NCI-H187 treated with DMSO at 0.1 percent for 48 hours (cell line): ENCODE results near the gene LSMEM2.
"Not testable (repeated sequence)": the region's sequence is repeated elsewhere in the genome, so short reads cannot be mapped to it uniquely, and the experiment has no call there.

ENCODE experiments used
- DNase-seq: peaks from one replicate; lab custom pipeline; 2025; lab: John Stamatoyannopoulos, UW

The LSMEM2 gene

DNA sequence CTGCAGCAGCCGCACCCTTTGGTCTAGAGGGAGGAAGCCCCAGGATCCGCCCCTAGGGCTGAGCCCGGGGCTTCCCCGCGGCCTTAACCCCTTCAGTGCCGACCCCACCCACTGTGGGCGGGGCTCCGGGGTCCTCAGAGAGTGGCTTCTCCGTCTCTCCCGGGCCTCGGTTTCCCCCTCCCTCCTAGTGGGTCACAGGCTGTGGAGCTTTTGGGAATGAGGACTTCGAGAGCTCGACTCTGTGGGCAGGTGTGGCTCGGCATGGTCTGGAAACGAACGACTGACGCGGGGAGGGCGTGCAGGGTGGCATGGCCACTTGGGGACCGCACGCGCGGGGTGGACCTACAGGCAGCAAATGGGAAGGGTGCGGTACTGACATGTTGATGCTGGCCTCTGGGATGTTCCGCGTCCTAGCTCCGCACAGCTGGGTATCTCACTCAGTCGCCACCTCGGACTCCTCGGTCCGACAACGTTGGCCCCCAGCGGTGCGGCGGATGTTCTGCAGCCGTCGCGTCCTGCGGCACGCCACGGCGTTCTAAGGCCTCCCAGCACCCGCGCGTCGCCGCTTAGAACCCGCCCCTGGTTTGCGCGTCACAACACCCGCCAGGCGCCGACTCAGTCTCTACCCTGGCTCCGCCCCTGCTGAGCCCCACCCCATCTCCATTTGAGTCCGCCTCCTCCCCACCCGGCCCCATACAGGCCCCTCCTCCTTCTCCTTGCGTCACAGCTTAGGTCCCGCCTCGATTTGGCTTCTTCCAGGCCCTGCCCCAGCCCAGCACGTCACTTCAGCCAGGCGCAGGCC is 20.1 kb downstream of the LSMEM2 start, which contains the start of the genes HYAL3 and NAA80:
HYAL3 (minus strand) TSS at position 570 of the 802 bp plus-strand sequence. CDS start 3,803 bp downstream, outside the sequence.
NAA80 (minus strand) TSS at position 570 of the 802 bp plus-strand sequence. CDS start 1,942 bp downstream, outside the sequence.
- DNase-seq = peak; percentile 68

- DNase-seq = no peak
Measured at GRCh38 chr3:50299638-50299928, 20.7 kb downstream of the LSMEM2 start.

- no peak for DNase-seq
Measured at GRCh38 chr3:50299929-50300680, 21.2 kb downstream of the LSMEM2 start.

GRCh38 chr3:50300681-50301254 is 21.9 kb downstream of the LSMEM2 start:
- no peak for DNase-seq

GRCh38 chr3:50302095-50303012 is 23.5 kb downstream of the LSMEM2 start:
- no peak for DNase-seq

DNA sequence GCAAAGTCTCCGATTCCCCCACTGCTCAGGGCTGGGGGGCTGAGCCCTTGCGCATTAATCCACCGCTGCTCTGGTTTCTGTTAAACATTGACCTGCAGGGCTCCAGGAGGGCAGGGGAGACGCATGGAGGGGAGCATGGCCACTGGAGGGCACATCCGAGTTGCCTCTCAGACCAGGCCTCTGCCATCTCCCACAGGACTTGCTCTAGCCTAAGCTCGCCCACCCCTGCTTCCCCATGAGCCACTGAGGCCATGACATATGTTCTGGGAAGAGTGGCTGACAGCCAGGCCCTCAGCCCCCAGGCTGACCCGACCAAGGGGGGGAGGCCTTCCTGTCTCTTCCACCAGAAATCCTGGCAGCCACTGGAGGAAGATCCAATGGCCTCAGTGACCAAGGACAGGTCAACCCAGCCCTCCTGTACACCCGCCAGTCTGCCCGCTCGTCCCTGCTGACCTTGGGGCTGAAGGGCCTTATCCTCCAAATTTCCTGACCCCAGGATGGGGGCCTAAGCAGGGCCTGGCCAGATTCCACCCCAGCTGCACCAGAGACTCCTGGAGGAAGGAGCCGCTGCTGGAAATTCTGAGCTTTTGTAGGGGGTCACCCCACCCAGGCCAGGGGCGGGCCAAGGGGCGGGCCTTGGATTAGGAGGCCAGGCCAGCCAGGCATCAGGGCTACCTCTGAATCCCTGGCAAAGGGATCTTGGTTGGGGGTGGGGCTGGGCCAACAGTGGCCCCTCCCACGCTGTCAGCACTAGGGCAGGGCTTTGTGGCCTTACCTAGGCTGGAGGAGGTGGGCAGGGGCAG is 24.3 kb downstream of the LSMEM2 start, which contains the start of gene HYAL1:
HYAL1 (minus strand) TSS at position 562 of the 803 bp plus-strand sequence. CDS start 618 bp downstream, outside the sequence.
- no peak for DNase-seq

- no peak for DNase-seq
Measured at GRCh38 chr3:50304601-50305000, 25.7 kb downstream of the LSMEM2 start.

GRCh38 chr3:50312041-50312440 is 33.2 kb downstream of the LSMEM2 start:
- not testable (repeated sequence) for DNase-seq

DNA sequence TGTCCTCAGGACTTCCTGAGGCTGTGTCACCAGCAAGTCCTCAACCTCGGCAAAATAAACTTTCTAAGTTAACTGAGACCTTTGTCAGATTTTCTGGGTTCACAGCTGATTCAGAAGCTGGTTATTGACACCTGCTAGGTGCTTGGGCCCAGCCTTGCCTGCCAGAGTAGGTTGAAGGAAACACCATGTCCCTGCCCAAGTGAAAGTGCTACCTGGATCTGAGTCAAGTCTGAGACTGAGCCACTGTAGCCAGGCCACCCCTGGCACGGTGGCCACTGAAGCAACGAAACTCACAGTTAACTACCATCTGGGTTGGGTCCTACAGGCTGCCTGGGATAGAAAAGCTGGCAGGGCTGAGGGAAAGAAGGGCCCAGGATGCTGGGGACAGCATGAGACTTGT is 35.5 kb downstream of the LSMEM2 start:
- no peak for DNase-seq

DNA sequence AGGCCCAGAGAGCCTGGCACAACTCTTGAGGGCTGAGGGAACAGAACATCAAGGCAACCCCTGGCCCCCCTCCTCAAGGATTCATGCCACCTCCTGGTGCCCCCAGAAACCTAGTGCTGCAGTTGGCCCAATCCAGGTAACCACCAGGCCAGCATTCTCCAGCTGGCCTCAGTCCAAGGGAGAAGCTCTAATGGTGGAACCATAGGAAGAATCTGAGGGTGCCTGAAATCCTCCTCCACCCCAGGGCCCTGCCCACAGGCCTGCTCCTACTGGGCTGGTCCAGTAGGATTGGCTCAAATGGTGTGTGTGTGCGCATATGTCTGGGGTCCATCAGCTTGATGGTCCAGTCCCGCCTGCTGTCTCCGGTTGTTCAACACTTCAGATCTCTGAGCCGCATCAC is 35.9 kb downstream of the LSMEM2 start:
- DNase-seq = no peak

DNA sequence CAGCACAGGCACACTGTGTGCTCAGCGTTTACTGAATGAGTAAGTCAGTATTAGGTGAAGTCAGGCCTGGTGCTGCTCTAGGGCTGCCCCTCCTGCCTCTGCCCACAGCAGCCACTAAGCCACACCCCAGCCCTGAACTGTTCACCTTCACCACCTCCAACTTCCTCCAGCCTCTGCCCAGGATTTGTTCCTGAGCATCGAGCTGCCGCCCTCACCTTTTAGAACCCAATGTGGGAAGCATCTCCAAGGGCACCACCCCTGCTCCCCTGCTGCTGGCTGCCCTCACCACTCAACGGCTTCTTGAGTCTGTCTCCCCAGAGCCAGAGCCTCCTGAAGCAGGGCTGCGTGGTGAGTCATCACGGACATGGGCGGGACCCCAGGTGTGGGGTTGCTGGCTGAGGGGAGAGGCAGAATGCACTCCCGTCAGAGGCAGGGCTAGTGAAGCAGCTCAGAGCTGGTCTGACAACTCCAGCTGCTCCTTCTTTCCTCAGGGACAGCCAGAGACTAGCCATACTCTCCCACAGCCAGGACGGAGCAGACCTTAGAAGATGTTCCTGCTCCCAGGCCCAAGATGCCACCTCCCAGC is 37.9 kb downstream of the LSMEM2 start:
- DNase-seq = no peak

- no peak for DNase-seq
Measured at GRCh38 chr3:50317300-50317699, 38.4 kb downstream of the LSMEM2 start.

- no peak for DNase-seq
Measured at GRCh38 chr3:50318163-50318562, 39.3 kb downstream of the LSMEM2 start.

DNA sequence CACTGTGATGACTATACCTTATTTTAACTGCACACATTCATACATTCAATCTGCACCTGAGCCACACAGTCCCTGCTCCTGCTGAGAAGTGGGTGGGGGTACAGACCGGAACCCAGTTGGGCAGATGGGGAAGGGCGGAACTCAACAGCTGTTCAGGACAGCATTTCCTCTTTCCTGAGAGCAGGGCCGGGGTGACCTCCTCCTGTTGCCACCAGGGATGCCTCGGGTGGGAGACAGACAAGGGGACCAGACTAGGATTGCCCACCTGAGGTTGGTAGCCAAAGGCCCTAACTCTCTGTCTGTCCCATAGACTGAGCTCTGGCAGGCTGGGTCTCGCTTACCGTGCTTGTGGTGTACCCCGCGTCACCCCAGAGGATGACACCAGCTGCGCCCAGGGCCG is 39.7 kb downstream of the LSMEM2 start:
- no peak for DNase-seq

GRCh38 chr3:50319181-50319893 is 40.5 kb downstream of the LSMEM2 start:
- no peak for DNase-seq

GRCh38 chr3:50319894-50320625 is 41.2 kb downstream of the LSMEM2 start:
- no peak for DNase-seq

- no peak for DNase-seq
Measured at GRCh38 chr3:50320853-50321335, 42.0 kb downstream of the LSMEM2 start.

DNA sequence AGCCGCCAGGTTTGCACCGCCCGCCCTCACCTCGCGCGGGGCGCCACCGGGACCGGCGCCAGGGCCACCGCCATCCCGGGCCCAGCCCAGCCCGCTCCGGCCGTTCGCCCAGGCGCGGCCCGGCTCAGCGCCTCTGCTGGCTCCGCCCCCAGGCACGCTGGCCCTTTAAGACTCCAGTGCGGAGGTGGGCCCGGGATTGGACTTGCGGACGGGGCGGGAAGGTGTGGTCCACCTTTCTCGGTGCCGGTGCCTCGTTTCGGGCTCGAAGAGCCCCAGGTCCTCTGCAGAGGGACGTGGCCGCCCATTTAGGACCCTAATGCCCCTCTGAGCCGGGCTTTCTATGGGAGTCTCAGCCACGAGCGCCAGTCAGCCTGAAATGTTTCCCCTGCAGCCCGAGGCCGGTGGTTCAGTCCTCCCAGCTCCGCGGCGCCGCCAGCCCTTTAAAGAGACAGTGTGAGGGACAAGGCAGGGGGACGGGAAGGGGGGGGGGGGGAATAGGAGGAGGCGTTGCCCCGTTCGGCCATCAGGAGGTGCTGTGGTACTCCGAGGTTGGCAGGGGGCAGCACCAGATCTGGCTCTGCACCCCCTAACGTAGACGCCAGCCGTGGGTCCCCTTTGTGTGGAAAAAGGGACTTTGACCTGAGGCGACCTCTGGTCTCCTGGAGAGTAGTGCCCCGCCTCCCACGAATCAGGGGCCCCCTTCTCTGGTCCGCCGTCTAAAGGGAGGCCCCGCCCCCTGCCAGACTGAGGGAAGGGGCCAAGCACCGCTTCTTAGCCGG is 42.6 kb downstream of the LSMEM2 start:
- DNase-seq = peak; percentile 34
